Measurements from ENCODE around the gene SNRNP27. TPM values are rescaled to one million over a fixed set of nuclear protein-coding genes. Genes with fewer than 3 reads are reported as not detected.

The SNRNP27 gene
- total and polyA plus RNA-seq, 3 donors from 2014 or later: 43.8 to 78.3 (median 77.1) TPM

GRCh38 chr2:69934614-69934908 lies 40.8 kb downstream of the SNRNP27 start:
- Histone ChIP-seq H3K9me3 (no peaks in the 10 kb centered on the region), H3K4me1 (no peaks in the 10 kb centered on the region), H3K27ac (no peak overlapping the region), H3K4me3 (no peak overlapping the region), H3K36me3 (ENCODE audit: low read depth, missing control alignments) (no peaks in the 10 kb centered on the region), H3K27me3 (no peaks in the 10 kb centered on the region)
- TF ChIP-seq CTCF (IDR thresholded peaks at IDR 0.05): no peak
- TF ChIP-seq POLR2A (IDR thresholded peaks at IDR 0.05): no peak
- WGBS, 2 donors: 71 to 76% methylated on average over 1 of the region's 1 CpG
- intact Hi-C loops (cut with DNase I; ENCODE audit: low total_unique reads): no loop called here
- no peak for DNase-seq

GRCh38 chr2:69935011-69935410 lies 41.3 kb downstream of the SNRNP27 start:
- no peak overlapping the region for H3K4me3 ChIP-seq
- DNase-seq: no peak
- H3K27ac ChIP-seq: no peak overlapping the region
- no peaks in the 10 kb centered on the region for H3K9me3 ChIP-seq
- no peaks in the 10 kb centered on the region for H3K4me1 ChIP-seq
- WGBS, 2 donors: 92 to 98% methylated on average over 5 of the region's 5 CpGs
- TF ChIP-seq CTCF (IDR thresholded peaks at IDR 0.05): no peak
- no peak for TF ChIP-seq POLR2A (IDR thresholded peaks at IDR 0.05)
- H3K36me3 ChIP-seq (ENCODE audit: low read depth, missing control alignments): no peaks in the 10 kb centered on the region
- H3K27me3 ChIP-seq: no peaks in the 10 kb centered on the region
- intact Hi-C loops (cut with DNase I; ENCODE audit: low total_unique reads): no loop called here

- Histone ChIP-seq H3K36me3 (ENCODE audit: low read depth, missing control alignments) (no peaks in the 10 kb centered on the region), H3K4me3 (no peak overlapping the region), H3K4me1 (no peaks in the 10 kb centered on the region), H3K27ac (no peak overlapping the region), H3K27me3 (no peaks in the 10 kb centered on the region), H3K9me3 (no peaks in the 10 kb centered on the region)
- TF ChIP-seq POLR2A (IDR thresholded peaks at IDR 0.05) (no peak), CTCF (IDR thresholded peaks at IDR 0.05) (no peak)
- no peak for DNase-seq
- 86 to 89% methylated on average over 8 to 11 of the region's 11 CpGs for WGBS, 2 donors
- intact Hi-C loops (cut with DNase I; ENCODE audit: low total_unique reads): no loop called here
These were observed 43.1 kb downstream of the SNRNP27 start for GRCh38 chr2:69936906-69937305.

GRCh38 chr2:69937968-69938367 lies 44.2 kb downstream of the SNRNP27 start:
- intact Hi-C loops (cut with DNase I; ENCODE audit: low total_unique reads): no loop called here

More at GRCh38 chr2:69937968-69938367, 44.2 kb downstream of the SNRNP27 start:
- Histone ChIP-seq H3K27me3 (no peaks in the 10 kb centered on the region), H3K27ac (no peak overlapping the region), H3K4me1 (no peaks in the 10 kb centered on the region), H3K36me3 (ENCODE audit: low read depth, missing control alignments) (no peaks in the 10 kb centered on the region), H3K9me3 (no peaks in the 10 kb centered on the region), H3K4me3 (no peak overlapping the region)
- TF ChIP-seq CTCF (IDR thresholded peaks at IDR 0.05) (no peak), POLR2A (IDR thresholded peaks at IDR 0.05) (no peak)
- 91 to 97% methylated on average over 14 of the region's 14 CpGs for WGBS, 2 donors
- no peak for DNase-seq
